ENCODE measurements around the gene EID2B.

Gene EID2B

GRCh38 chr19:39518975-39519374, 13.7 kb downstream of the EID2B start:
- TF ChIP-seq, protein P1, sequence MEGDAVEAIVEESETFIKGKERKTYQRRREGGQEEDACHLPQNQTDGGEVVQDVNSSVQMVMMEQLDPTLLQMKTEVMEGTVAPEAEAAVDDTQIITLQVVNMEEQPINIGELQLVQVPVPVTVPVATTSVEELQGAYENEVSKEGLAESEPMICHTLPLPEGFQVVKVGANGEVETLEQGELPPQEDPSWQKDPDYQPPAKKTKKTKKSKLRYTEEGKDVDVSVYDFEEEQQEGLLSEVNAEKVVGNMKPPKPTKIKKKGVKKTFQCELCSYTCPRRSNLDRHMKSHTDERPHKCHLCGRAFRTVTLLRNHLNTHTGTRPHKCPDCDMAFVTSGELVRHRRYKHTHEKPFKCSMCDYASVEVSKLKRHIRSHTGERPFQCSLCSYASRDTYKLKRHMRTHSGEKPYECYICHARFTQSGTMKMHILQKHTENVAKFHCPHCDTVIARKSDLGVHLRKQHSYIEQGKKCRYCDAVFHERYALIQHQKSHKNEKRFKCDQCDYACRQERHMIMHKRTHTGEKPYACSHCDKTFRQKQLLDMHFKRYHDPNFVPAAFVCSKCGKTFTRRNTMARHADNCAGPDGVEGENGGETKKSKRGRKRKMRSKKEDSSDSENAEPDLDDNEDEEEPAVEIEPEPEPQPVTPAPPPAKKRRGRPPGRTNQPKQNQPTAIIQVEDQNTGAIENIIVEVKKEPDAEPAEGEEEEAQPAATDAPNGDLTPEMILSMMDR (conservative IDR thresholded peaks at IDR 0.05; ENCODE audit: low read length), result no peak
- TF ChIP-seq EZH2phosphoT487 (IDR thresholded peaks at IDR 0.05; ENCODE audit: borderline replicate concordance), result no peak
- H3K27me3 ChIP-seq (ENCODE audit: insufficient read depth, low read length, poor library complexity, severe bottlenecking), result no peaks in the 10 kb centered on the region
- H3K9ac ChIP-seq (ENCODE audit: low read depth, low read length, poor library complexity, severe bottlenecking), result no peak overlapping the region
- H3K4me1 ChIP-seq (ENCODE audit: insufficient read depth, low read length, poor library complexity, severe bottlenecking), result no peaks in the 10 kb centered on the region
- H3K79me2 ChIP-seq (ENCODE audit: insufficient read depth, low read length), result no peaks in the 10 kb centered on the region
- no peaks in the 10 kb centered on the region for H3F3A ChIP-seq (ENCODE audit: low read depth)
- no peaks in the 10 kb centered on the region for H4K20me1 ChIP-seq (ENCODE audit: insufficient read depth, low read length, poor library complexity, severe bottlenecking)
- no peaks in the 10 kb centered on the region for H3K9me2 ChIP-seq (replicated peaks; ENCODE audit: low read depth, low read length)
- H3K4me3 ChIP-seq (ENCODE audit: low read length, poor library complexity, severe bottlenecking), result no peak overlapping the region
- H3K4me2 ChIP-seq (ENCODE audit: low read depth, low read length, poor library complexity, severe bottlenecking), result no peak overlapping the region
- H2AFZ ChIP-seq (ENCODE audit: low read length), result peak overlapping the region; percentile 30; the same call in 1 of the 2 replicates
- H3K9me3 ChIP-seq (ENCODE audit: insufficient read depth, low read depth, low read length), result no peaks in the 10 kb centered on the region
- no peaks in the 10 kb centered on the region for H3K36me3 ChIP-seq (ENCODE audit: insufficient read depth, low read length)

GRCh38 chr19:39518458-39518857, 14.2 kb downstream of the EID2B start:
- Histone ChIP-seq H3K4me2 (ENCODE audit: low read depth, low read length, poor library complexity, severe bottlenecking) (no peak overlapping the region), H3K79me2 (ENCODE audit: insufficient read depth, low read length) (no peaks in the 10 kb centered on the region), H3K27me3 (ENCODE audit: insufficient read depth, low read length, poor library complexity, severe bottlenecking) (no peaks in the 10 kb centered on the region), H3F3A (ENCODE audit: low read depth) (no peaks in the 10 kb centered on the region), H4K20me1 (ENCODE audit: insufficient read depth, low read length, poor library complexity, severe bottlenecking) (no peaks in the 10 kb centered on the region), H3K9me2 (replicated peaks; ENCODE audit: low read depth, low read length) (no peaks in the 10 kb centered on the region), H3K9ac (ENCODE audit: low read depth, low read length, poor library complexity, severe bottlenecking) (no peak overlapping the region), H3K9me3 (ENCODE audit: insufficient read depth, low read depth, low read length) (no peaks in the 10 kb centered on the region), H3K36me3 (ENCODE audit: insufficient read depth, low read length) (no peaks in the 10 kb centered on the region), H3K4me3 (ENCODE audit: low read length, poor library complexity, severe bottlenecking) (no peak overlapping the region), H2AFZ (ENCODE audit: low read length) (peak overlapping the region; percentile 30; the same call in 1 of the 2 replicates), H3K4me1 (ENCODE audit: insufficient read depth, low read length, poor library complexity, severe bottlenecking) (no peaks in the 10 kb centered on the region)
- TF ChIP-seq EZH2phosphoT487 (IDR thresholded peaks at IDR 0.05; ENCODE audit: borderline replicate concordance), result no peak
- TF ChIP-seq, protein P1 (conservative IDR thresholded peaks at IDR 0.05; ENCODE audit: low read length), result no peak

GRCh38 chr19:39517432-39517831, 15.2 kb downstream of the EID2B start:
- Histone ChIP-seq H3K9ac (ENCODE audit: low read depth, low read length, poor library complexity, severe bottlenecking) (no peak overlapping the region), H3K4me2 (ENCODE audit: low read depth, low read length, poor library complexity, severe bottlenecking) (no peak overlapping the region), H3K79me2 (ENCODE audit: insufficient read depth, low read length) (no peaks in the 10 kb centered on the region), H3K9me3 (ENCODE audit: insufficient read depth, low read depth, low read length) (no peaks in the 10 kb centered on the region), H3K36me3 (ENCODE audit: insufficient read depth, low read length) (no peaks in the 10 kb centered on the region), H3F3A (ENCODE audit: low read depth) (no peaks in the 10 kb centered on the region), H3K27me3 (ENCODE audit: insufficient read depth, low read length, poor library complexity, severe bottlenecking) (no peaks in the 10 kb centered on the region), H3K9me2 (replicated peaks; ENCODE audit: low read depth, low read length) (no peaks in the 10 kb centered on the region), H3K4me3 (ENCODE audit: low read length, poor library complexity, severe bottlenecking) (no peak overlapping the region), H4K20me1 (ENCODE audit: insufficient read depth, low read length, poor library complexity, severe bottlenecking) (no peaks in the 10 kb centered on the region), H3K4me1 (ENCODE audit: insufficient read depth, low read length, poor library complexity, severe bottlenecking) (no peaks in the 10 kb centered on the region), H2AFZ (ENCODE audit: low read length) (no peak overlapping the region)
- TF ChIP-seq, protein P1 (conservative IDR thresholded peaks at IDR 0.05; ENCODE audit: low read length), result no peak
